Esophagus squamous epithelium (tissue), 5 donors: ENCODE data around the gene MRPS26. TPM values are rescaled to one million over a fixed set of nuclear protein-coding genes. Genes with fewer than 3 reads are reported as not detected.
"Not testable (repeated sequence)": the region's sequence is repeated elsewhere in the genome, so short reads cannot be mapped to it uniquely, and the experiment has no call there.

Experiments used
- DNase-seq: peaks from one replicate; lab custom pipeline; 2025; lab: John Stamatoyannopoulos, UW
- H3K27ac ChIP-seq, 4 donors: fragments of 200-600 bp; sonication (generic); one replicate each; pipeline ENCODE4 v1.5.1; 2016 to 2019; ENCODE audit warnings: mild to moderate bottlenecking in 1 of 4
- H3K27me3 ChIP-seq, 4 donors: fragments of 200-600 bp; sonication (generic); 1 replicate in 3 of 4; 2 replicates in 1 of 4; pipeline versions ENCODE4 v1.5.1 to v1.6.0; 2017 to 2021; ENCODE audit warnings: antibody characterized with exemption in 1 of 4
- H3K36me3 ChIP-seq, 3 donors: fragments of 200-600 bp; sonication (generic); one replicate each; pipeline ENCODE4 v1.5.1; 2016 to 2019
- H3K4me1 ChIP-seq, 3 donors: fragments of 200-600 bp; sonication (generic); one replicate each; pipeline ENCODE4 v1.5.1; 2017 to 2019
- H3K4me3 ChIP-seq, 4 donors: fragments of 200-600 bp; sonication (generic); 1 replicate in 3 of 4; 2 replicates in 1 of 4; pipeline ENCODE4 v1.5.1; 2016 to 2019; ENCODE audit warnings: mild to moderate bottlenecking in 2 of 4, moderate library complexity in 1 of 4
- H3K9me3 ChIP-seq, 3 donors: fragments of 200-600 bp; sonication (generic); one replicate each; pipeline ENCODE4 v1.5.1; 2016 to 2019
- POLR2A ChIP-seq, 4 donors: fragments of 450-650 bp; IDR thresholded peaks; one replicate each; pipeline ENCODE4 v1.6.1; 2017; ENCODE audit warnings: antibody characterized with exemption in 4 of 4, mild to moderate bottlenecking in 4 of 4, moderate library complexity in 3 of 4
- WGBS, 2 donors: methylation state at CpG; one replicate each; pipeline ENCODE4 v1.1.5; 2018; 5-methylcytosine and 5-hydroxymethylcytosine counted together
- intact Hi-C: fragments of 100-400 bp; cut with DNase I; formaldehyde crosslinking; loops from one replicate; pipeline ENCODE4 v1.15.0; 2022
- total RNA-seq, 4 donors: library from RNA; depleted of rRNA; stranded (reverse); fragments of >200 nt; gene quantifications; one replicate each; pipeline ENCODE4 v1.1.0, GENCODE V29; 2016
- TF ChIP-seq, protein P1 (sequence below), 6 experiments: fragments of 450-650 bp in 4 of 6; fragments of 200-600 bp in 2 of 6; sonication (generic) in 2 of 6; IDR thresholded peaks; one replicate each; pipeline ENCODE4 v1.5.1; 2016 to 2019; ENCODE audit warnings: antibody characterized with exemption in 6 of 6, mild to moderate bottlenecking in 4 of 6, moderate library complexity in 4 of 6
- donor health status: DM: yes; HTN: yes; CAD: no.

Gene MRPS26
- total RNA-seq, 4 donors from 2014 or later = 39.5 to 60.7 (median 50.9) TPM

DNA sequence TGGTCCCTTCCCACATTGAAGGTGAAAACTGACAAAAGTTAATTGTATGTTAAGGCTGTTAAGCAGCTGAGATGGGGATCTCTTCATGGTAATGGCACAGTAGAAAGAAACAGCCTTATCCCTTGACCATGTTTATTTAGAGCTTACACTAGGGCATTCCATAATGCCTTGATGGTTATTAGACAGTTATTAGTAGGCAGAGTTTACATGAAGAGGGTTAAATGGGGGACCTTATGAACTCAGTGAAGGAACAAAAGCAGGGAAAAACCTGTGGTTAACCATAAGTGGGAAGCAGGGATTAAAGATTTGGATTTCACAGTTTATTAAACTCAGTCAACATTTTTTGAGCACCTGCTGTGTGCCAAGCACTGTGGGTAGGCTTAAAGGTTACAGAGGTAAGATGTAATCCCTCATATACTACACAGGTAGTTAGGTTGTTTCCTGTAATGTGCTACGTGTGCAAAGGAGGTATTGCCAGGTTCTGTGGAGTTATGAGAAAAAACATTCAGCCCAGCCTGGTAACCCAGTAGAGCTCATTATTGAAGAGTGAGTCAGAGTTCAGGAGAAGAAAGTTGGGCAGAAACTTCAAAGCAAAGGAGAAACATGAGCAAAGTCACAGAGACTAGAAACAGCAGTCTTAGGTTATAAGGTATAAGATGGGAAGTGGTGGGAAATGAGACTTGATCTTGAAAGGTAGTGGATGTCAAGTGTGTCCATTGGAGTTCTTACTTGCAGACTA, 34.7 kb upstream of the MRPS26 start:
- no peaks in the 10 kb centered on the region for H3K4me1 ChIP-seq
- H3K36me3 ChIP-seq = peaks cover 0 to 98% (median 10%) of the 10 kb centered on the region in 3 donors
- intact Hi-C loops = no loop called here
- H3K4me3 ChIP-seq = no peak overlapping the region
- TF ChIP-seq, protein P1, sequence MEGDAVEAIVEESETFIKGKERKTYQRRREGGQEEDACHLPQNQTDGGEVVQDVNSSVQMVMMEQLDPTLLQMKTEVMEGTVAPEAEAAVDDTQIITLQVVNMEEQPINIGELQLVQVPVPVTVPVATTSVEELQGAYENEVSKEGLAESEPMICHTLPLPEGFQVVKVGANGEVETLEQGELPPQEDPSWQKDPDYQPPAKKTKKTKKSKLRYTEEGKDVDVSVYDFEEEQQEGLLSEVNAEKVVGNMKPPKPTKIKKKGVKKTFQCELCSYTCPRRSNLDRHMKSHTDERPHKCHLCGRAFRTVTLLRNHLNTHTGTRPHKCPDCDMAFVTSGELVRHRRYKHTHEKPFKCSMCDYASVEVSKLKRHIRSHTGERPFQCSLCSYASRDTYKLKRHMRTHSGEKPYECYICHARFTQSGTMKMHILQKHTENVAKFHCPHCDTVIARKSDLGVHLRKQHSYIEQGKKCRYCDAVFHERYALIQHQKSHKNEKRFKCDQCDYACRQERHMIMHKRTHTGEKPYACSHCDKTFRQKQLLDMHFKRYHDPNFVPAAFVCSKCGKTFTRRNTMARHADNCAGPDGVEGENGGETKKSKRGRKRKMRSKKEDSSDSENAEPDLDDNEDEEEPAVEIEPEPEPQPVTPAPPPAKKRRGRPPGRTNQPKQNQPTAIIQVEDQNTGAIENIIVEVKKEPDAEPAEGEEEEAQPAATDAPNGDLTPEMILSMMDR (IDR thresholded peaks at IDR 0.05) = no peak
- no peak for TF ChIP-seq POLR2A (IDR thresholded peaks at IDR 0.05)
- DNase-seq = no peak
- H3K27me3 ChIP-seq = no peaks in the 10 kb centered on the region
- H3K9me3 ChIP-seq = no peaks in the 10 kb centered on the region
- WGBS, 2 donors = 38 to 50% methylated on average over 1 of the region's 1 CpG
- H3K27ac ChIP-seq = no peak overlapping the region

DNA sequence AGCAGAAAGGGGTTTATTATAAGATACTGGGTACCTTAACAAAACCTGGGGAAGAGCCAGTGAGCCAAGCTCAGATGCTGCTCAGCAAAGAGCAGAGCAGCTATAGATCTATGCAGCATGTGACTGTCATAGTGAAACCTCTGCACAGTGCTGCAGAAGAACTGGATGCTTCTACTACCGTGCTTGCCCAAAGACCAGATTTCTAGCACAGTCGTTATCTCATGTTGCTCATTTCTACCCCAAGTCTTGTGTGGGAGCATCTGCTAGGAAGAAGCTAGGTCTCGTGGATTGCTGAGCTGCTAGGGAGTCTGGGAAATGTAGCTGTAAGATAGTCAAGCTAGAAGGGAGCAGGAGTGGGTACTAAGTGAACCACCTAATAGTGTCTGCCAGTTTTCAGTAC, 34.1 kb upstream of the MRPS26 start:
- H3K4me1 ChIP-seq = no peaks in the 10 kb centered on the region
- 73 to 97% methylated on average over 3 of the region's 3 CpGs for WGBS, 2 donors
- no peak for DNase-seq
- intact Hi-C loops = no loop called here
- H3K4me3 ChIP-seq = no peak overlapping the region
- no peaks in the 10 kb centered on the region for H3K27me3 ChIP-seq
- H3K27ac ChIP-seq = no peak overlapping the region
- no peak for TF ChIP-seq POLR2A (IDR thresholded peaks at IDR 0.05)
- TF ChIP-seq, protein P1 (IDR thresholded peaks at IDR 0.05) = no peak
- H3K36me3 ChIP-seq = peaks cover 0 to 98% (median 5%) of the 10 kb centered on the region in 3 donors
- H3K9me3 ChIP-seq = no peaks in the 10 kb centered on the region

DNA sequence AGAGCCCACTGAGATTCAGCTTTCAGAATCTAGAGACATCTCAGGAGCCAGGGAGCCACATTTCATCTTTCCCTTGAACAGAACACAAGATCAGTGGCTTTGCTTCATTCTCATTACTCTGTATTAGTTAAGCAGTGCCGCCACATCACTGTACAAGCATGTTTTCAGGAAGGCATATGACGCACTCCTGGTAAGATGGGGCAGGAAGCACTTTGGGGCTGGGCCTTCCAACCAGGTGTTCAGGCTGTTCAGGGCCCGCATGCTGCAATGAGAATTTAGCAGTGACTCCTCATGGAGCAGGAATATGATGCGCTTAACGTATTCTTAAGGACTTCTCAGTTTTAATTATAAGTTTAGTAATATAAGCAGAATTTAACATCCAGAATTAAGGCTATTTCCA, 32.1 kb upstream of the MRPS26 start:
- H3K27ac ChIP-seq = no peak overlapping the region
- intact Hi-C loops = no loop called here
- no peaks in the 10 kb centered on the region for H3K4me1 ChIP-seq
- whole genome bisulfite sequencing, 2 donors = 93 to 98% methylated on average over 5 of the region's 5 CpGs
- H3K36me3 ChIP-seq = peaks cover 0 to 89% (median 5%) of the 10 kb centered on the region in 3 donors
- TF ChIP-seq, protein P1 (IDR thresholded peaks at IDR 0.05) = no peak
- no peak for TF ChIP-seq POLR2A (IDR thresholded peaks at IDR 0.05)
- H3K27me3 ChIP-seq = no peaks in the 10 kb centered on the region
- no peak overlapping the region for H3K4me3 ChIP-seq
- DNase-seq = no peak
- no peaks in the 10 kb centered on the region for H3K9me3 ChIP-seq

DNA sequence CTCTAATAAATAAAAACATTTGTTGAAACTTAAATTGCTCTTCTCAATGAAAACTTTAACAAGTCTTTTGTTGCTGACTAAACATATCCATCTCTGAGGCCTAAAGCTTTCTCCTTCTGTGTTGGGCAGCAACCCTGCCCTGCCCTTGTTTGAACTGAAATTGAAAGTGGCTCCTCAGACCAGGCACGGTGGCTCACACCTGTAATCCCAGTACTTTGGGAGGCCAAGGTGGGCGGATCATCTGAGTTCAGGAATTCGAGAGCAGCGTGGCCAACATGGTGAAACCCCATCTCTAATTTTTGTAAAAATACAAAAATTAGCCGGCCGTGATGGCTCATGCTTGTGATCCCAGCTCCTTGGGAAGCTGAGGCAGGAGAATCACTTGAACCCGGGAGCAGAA, 31.7 kb upstream of the MRPS26 start:
- Histone ChIP-seq H3K27me3 (no peaks in the 10 kb centered on the region), H3K4me3 (no peak overlapping the region), H3K36me3 (peaks cover 0 to 85% (median 5%) of the 10 kb centered on the region in 3 donors), H3K4me1 (no peaks in the 10 kb centered on the region), H3K27ac (no peak overlapping the region), H3K9me3 (no peaks in the 10 kb centered on the region)
- intact Hi-C loops = no loop called here
- TF ChIP-seq POLR2A (IDR thresholded peaks at IDR 0.05) = no peak
- TF ChIP-seq, protein P1 (IDR thresholded peaks at IDR 0.05) = no peak
- no peak for DNase-seq
- 89 to 95% methylated on average over 6 to 7 of the region's 7 CpGs for WGBS, 2 donors

DNA sequence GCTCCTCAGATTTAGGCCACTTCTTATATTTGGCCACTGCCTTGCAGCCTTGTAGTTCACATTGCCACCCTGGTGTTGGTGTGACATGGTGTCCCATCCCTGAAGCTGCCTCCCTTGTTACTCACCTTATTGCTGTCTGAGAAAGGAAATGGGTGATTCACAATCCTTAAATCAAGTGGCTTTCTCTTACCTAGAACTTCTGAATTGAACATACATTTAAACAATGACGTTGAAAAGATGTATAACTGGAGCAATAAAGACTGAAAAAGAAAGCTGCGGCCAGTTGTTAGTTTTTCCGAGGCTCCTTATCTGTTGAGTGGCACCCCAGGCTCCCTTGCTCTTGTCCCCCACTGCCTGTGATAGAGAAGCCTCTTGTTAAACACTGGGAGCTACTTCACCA, 31.2 kb upstream of the MRPS26 start:
- H3K4me3 ChIP-seq = no peak overlapping the region
- WGBS, 2 donors = 92 to 96% methylated on average over 3 of the region's 3 CpGs
- H3K27me3 ChIP-seq = no peaks in the 10 kb centered on the region
- H3K27ac ChIP-seq = no peak overlapping the region
- H3K9me3 ChIP-seq = no peaks in the 10 kb centered on the region
- no peak for DNase-seq
- no peaks in the 10 kb centered on the region for H3K4me1 ChIP-seq
- intact Hi-C loops = no loop called here
- no peak for TF ChIP-seq POLR2A (IDR thresholded peaks at IDR 0.05)
- TF ChIP-seq, protein P1 (IDR thresholded peaks at IDR 0.05) = no peak
- peaks cover 0 to 80% (median 5%) of the 10 kb centered on the region in 3 donors for H3K36me3 ChIP-seq

DNA sequence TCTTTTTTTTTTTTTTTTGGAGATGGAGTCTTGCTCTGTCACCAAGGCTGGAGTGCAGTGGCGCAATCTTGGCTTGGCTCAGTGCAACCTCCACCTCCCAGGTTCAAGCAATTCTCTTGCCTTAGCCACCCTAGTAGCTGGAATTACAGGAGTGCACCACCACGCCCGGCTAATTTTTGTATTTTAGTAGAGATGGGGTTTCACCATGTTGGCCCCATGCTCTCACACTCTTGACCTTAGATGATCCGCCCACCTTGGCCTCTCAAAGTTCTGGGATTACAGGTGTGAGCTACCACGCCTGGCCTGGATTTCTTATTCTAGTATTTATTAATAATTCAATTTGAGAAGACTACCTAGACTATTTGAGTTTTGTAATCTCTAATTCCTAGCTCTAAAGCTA, 30.6 kb upstream of the MRPS26 start:
- intact Hi-C loops, H3K27ac ChIP-seq, H3K4me3 ChIP-seq, H3K9me3 ChIP-seq, DNase-seq, H3K4me1 ChIP-seq, H3K27me3 ChIP-seq: not testable (repeated sequence)
- H3K36me3 ChIP-seq = peaks cover 0 to 80% (median 5%) of the 10 kb centered on the region in 3 donors
- WGBS, 2 donors = 78 to 87% methylated on average over 4 to 5 of the region's 5 CpGs
